T-cell (primary cell): Measurements from ENCODE around the gene LARP6. TPM values are rescaled to one million over a fixed set of nuclear protein-coding genes. Genes with fewer than 3 reads are reported as not detected.

Source experiments
- ATAC-seq, 4 experiments: fragments of 200-7000 bp in 3 of 4; fragments of 150-1000 bp in 1 of 4; cut with Tn5 transposase; replicated peaks in 1 of 4; 1 replicate in 3 of 4; 2 replicates in 1 of 4; pipeline ENCODE4 v1.10.0; 2021; ENCODE audit warnings: moderate library complexity in 3 of 4, mild to moderate bottlenecking in 2 of 4, moderate number of reproducible peaks in 1 of 4
- CTCF ChIA-PET, 2 donors: fragments of 300-600 bp; sonication (Branson Sonifier 250); formaldehyde crosslinking; loops; one replicate each; lab custom pipeline; 2022; ENCODE audit warnings: antibody characterized with exemption in 2 of 2; lab: Charles Lee
- POLR2A ChIA-PET, 2 donors: fragments of 300-600 bp; sonication (Branson Sonifier 250); formaldehyde crosslinking; loops; one replicate each; lab custom pipeline; 2022; ENCODE audit warnings: antibody characterized with exemption in 2 of 2; lab: Charles Lee
- DNase-seq, 35 experiments: peaks; one replicate each; pipeline versions ENCODE4 v3.0.0 to v3.0.0-alpha.2; 2013 to 2023
- H3K27ac ChIP-seq: one replicate; pipeline ENCODE4 v1.5.1; 2013; ENCODE audit warnings: low read length
- H3K27me3 ChIP-seq, 2 experiments: replicated peaks in 1 of 2; 1 replicate in 1 of 2; 2 replicates in 1 of 2; pipeline versions ENCODE4 v1.6.1 to v1.7.0; 2013; ENCODE audit warnings: low read length in 1 of 2, mixed read lengths in 1 of 2; ENCODE audit not compliant: control insufficient read depth in 2 of 2, insufficient read depth in 2 of 2; ENCODE audit errors: extremely low read depth in 1 of 2
- H3K36me3 ChIP-seq, 2 donors: 1 replicate in 1 of 2; 2 replicates in 1 of 2; pipeline versions ENCODE4 v1.6.1 to v1.7.0; 2013; ENCODE audit warnings: low read length in 1 of 2; ENCODE audit not compliant: control insufficient read depth in 2 of 2, insufficient read depth in 1 of 2; ENCODE audit errors: extremely low read depth in 1 of 2
- H3K4me1 ChIP-seq, 2 experiments: 1 replicate in 1 of 2; 2 replicates in 1 of 2; pipeline versions ENCODE4 v1.6.1 to v1.7.0; 2013; ENCODE audit warnings: low read length in 2 of 2, mixed read lengths in 1 of 2; ENCODE audit not compliant: insufficient read depth in 2 of 2, control insufficient read depth in 1 of 2; ENCODE audit errors: extremely low read depth in 1 of 2
- H3K4me3 ChIP-seq, 2 donors: 1 replicate in 1 of 2; 2 replicates in 1 of 2; pipeline versions ENCODE4 v1.5.1 to v1.7.0; 2013; ENCODE audit warnings: mild to moderate bottlenecking in 2 of 2, low read length in 1 of 2, moderate library complexity in 1 of 2; ENCODE audit not compliant: control insufficient read depth in 1 of 2; ENCODE audit errors: extremely low read depth in 1 of 2
- H3K9me3 ChIP-seq: 2 replicates; pipeline ENCODE4 v1.7.0; 2013
- H3K27ac Mint-ChIP-seq, 2 donors: one replicate each; pipeline ENCODE4 v1.8.0; 2020 to 2021; ENCODE audit warnings: mild to moderate bottlenecking in 2 of 2, mixed read lengths in 2 of 2
- H3K27me3 Mint-ChIP-seq, 2 donors: one replicate each; pipeline ENCODE4 v1.8.0; 2021 to 2022; ENCODE audit warnings: mixed read lengths in 2 of 2
- H3K36me3 Mint-ChIP-seq: one replicate; pipeline ENCODE4 v1.8.0; 2021; ENCODE audit warnings: mixed read lengths
- H3K4me1 Mint-ChIP-seq, 3 donors: one replicate each; pipeline ENCODE4 v1.8.0; 2020 to 2022; ENCODE audit warnings: mixed read lengths in 3 of 3, mild to moderate bottlenecking in 1 of 3
- H3K4me3 Mint-ChIP-seq, 3 donors: one replicate each; pipeline ENCODE4 v1.8.0; 2020 to 2022; ENCODE audit warnings: mild to moderate bottlenecking in 3 of 3, mixed read lengths in 3 of 3, moderate library complexity in 3 of 3
- H3K9me3 Mint-ChIP-seq, 3 donors: one replicate each; pipeline ENCODE4 v1.8.0; 2020 to 2022; ENCODE audit warnings: mixed read lengths in 3 of 3
- WGBS: methylation state at CpG from one replicate; pipeline ENCODE4 v1.1.5; 2013; ENCODE audit warnings: missing lambda C conversion rate; ENCODE audit not compliant: insufficient coverage; 5-methylcytosine and 5-hydroxymethylcytosine counted together
- total RNA-seq, 35 experiments: library from RNA in 6 of 35; stranded (reverse) in 6 of 35; fragments of 120-200 nt in 1 of 35; gene quantifications; one replicate each; pipeline versions ENCODE4 v1.2.1 to v1.2.4 and lab custom pipeline; 2013 to 2026

LARP6 gene
- under 1 TPM in 2 of 5 donors, not detected in 3; 0.41 to 0.49 TPM for total RNA-seq
- total RNA-seq (2013), result 0.04 TPM
- 0 to 0.36 (median 0.11) reads per million in 29 experiments for total RNA-seq (lab: John Stamatoyannopoulos, UW)

DNA sequence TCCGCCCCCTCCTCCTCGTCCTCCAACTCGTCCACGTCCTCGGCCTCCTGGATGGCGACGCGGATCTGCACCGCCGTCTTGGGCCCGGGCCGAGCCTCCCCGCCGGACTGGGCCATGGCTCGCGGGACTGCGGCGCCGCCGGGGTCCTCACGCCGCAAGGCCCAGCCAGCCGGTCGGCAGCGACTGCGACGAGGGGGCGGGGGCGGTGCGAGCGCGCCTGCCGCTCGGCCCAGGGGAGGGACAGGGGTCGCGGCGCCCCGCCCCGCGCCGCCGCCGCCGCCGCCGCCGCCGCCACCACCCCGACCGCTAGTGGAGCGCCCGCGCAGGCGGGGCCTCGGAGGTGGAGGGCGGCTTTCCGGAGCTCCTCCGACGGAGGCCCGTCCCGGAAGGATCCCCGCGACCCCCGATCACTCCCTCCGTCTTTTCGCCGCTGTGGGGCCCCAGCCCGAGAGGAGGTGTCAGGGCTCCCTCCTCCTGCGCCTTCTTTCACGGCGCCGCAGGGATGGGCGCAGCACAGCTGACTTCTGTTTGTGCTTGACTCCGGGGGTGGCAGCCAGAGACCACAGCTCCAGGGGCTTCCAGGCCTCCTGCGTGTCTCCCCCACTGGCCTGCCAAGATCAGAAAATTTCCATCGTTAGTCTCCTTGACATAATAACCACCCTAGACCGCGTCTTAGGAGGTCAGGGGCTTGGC is at the start of gene LARP6:
Gene LARP6, minus strand, starts transcription at position 185 of the 693 bp plus-strand sequence. Its CDS starts 69 bp downstream, at position 116.
- Histone ChIP-seq H3K27ac (no peak within 1 kb of the TSS), H3K36me3 (no peaks in the 10 kb centered on the region), H3K9me3 (no peaks in the 10 kb centered on the region), H3K4me3 (peak within 1 kb of the TSS in 1 of 2 donors; percentile 42), H3K4me1 (peaks cover 0 to 10% of the 10 kb centered on the region in 2 experiments), H3K27me3 (peaks cover 12 to 46% of the 10 kb centered on the region in 2 experiments)
- H3K4me3 Mint-ChIP-seq, result peak within 1 kb of the TSS; percentile 70 to 87 (median 74)
- WGBS, result 3% methylated on average over 77 of the region's 78 CpGs
- no peaks in the 10 kb centered on the region for H3K9me3 Mint-ChIP-seq
- peak in 11 of 35 experiments; percentile 1 to 23 (median 14) for DNase-seq
- peaks cover 7 to 10% (median 8%) of the 10 kb centered on the region in 3 donors for H3K4me1 Mint-ChIP-seq
- ATAC-seq, result peak; percentile 56 to 82 (median 74)
- H3K36me3 Mint-ChIP-seq, result no peaks in the 10 kb centered on the region
- H3K27ac Mint-ChIP-seq, result no peak within 1 kb of the TSS
- peaks cover 56 to 71% of the 10 kb centered on the region in 2 donors for H3K27me3 Mint-ChIP-seq
- ChIA-PET POLR2A (no interaction called here), CTCF (no interaction called here)

GRCh38 chr15:70902107-70902506 is 48.1 kb upstream of the LARP6 start:
- ChIA-PET POLR2A (no interaction called here), CTCF (no interaction called here)
- peaks cover 22 to 26% of the 10 kb centered on the region in 2 donors for H3K27me3 Mint-ChIP-seq
- no peaks in the 10 kb centered on the region for H3K9me3 ChIP-seq
- no peak overlapping the region for H3K4me3 ChIP-seq
- H3K4me1 Mint-ChIP-seq, result no peaks in the 10 kb centered on the region
- H3K4me3 Mint-ChIP-seq, result no peak overlapping the region
- no peaks in the 10 kb centered on the region for H3K36me3 Mint-ChIP-seq
- H3K9me3 Mint-ChIP-seq, result peaks cover 0 to 4% (median 3%) of the 10 kb centered on the region in 3 donors
- no peaks in the 10 kb centered on the region for H3K36me3 ChIP-seq
- H3K27ac ChIP-seq, result no peak overlapping the region
- no peak for DNase-seq
- H3K27ac Mint-ChIP-seq, result no peak overlapping the region
- no peaks in the 10 kb centered on the region for H3K4me1 ChIP-seq
- peaks cover 0 to 4% of the 10 kb centered on the region in 2 experiments for H3K27me3 ChIP-seq
- no peak for ATAC-seq
- WGBS, result 100% methylated on average over 1 of the region's 1 CpG

GRCh38 chr15:70892912-70893560 is 39.1 kb upstream of the LARP6 start:
- Mint-ChIP-seq H3K4me3 (peak overlapping the region; percentile 75 to 82 (median 78)), H3K4me1 (peaks cover 10 to 14% (median 13%) of the 10 kb centered on the region in 3 donors), H3K36me3 (no peaks in the 10 kb centered on the region), H3K27ac (no peak overlapping the region), H3K9me3 (peaks cover 0 to 6% (median 0%) of the 10 kb centered on the region in 3 donors), H3K27me3 (peaks cover 48 to 59% of the 10 kb centered on the region in 2 donors)
- Histone ChIP-seq H3K4me1 (peaks cover 8 to 17% of the 10 kb centered on the region in 2 experiments), H3K27ac (no peak overlapping the region), H3K9me3 (no peaks in the 10 kb centered on the region), H3K4me3 (peak overlapping the region; percentile 53), H3K27me3 (peaks cover 0 to 20% of the 10 kb centered on the region in 2 experiments), H3K36me3 (no peaks in the 10 kb centered on the region)
- DNase-seq, result no peak
- POLR2A ChIA-PET, result interaction anchor here in 1 of 2 donors (0.6 kb wide), 1 partner anchor 10 kb away, joined by 3 read pairs; no protein-coding TSS in a partner anchor
- WGBS, result 0% methylated on average over 3 of the region's 10 CpGs
- CTCF ChIA-PET, result no interaction called here
- no peak for ATAC-seq

GRCh38 chr15:70892002-70892911 is 38.3 kb upstream of the LARP6 start, which contains the start of the genes LRRC49 and THAP10:
TSS of gene LRRC49 (plus strand) at chr15:70892826. CDS start at chr15:70892895, 69 bp downstream.
TSS of gene THAP10 (minus strand) at chr15:70892433. CDS start at chr15:70892272, 161 bp downstream.
- peaks cover 0 to 7% (median 0%) of the 10 kb centered on the region in 3 donors for H3K9me3 Mint-ChIP-seq
- ChIA-PET POLR2A (no interaction called here), CTCF (no interaction called here)
- peaks cover 0 to 20% of the 10 kb centered on the region in 2 experiments for H3K27me3 ChIP-seq
- peak in 2 of 4 experiments; percentile 13 to 35 for ATAC-seq
- DNase-seq, result peak in 10 of 35 experiments; percentile 1 to 52 (median 6)
- H3K27ac Mint-ChIP-seq, result no peak within 1 kb of the TSS
- H3K27ac ChIP-seq, result peak within 1 kb of the TSS; percentile 32
- H3K36me3 Mint-ChIP-seq, result no peaks in the 10 kb centered on the region
- H3K9me3 ChIP-seq, result no peaks in the 10 kb centered on the region
- peaks cover 8 to 17% of the 10 kb centered on the region in 2 experiments for H3K4me1 ChIP-seq
- H3K4me3 Mint-ChIP-seq, result peak within 1 kb of the TSS; percentile 75 to 82 (median 78)
- H3K4me1 Mint-ChIP-seq, result peaks cover 10 to 14% (median 13%) of the 10 kb centered on the region in 3 donors
- no peaks in the 10 kb centered on the region for H3K36me3 ChIP-seq
- H3K27me3 Mint-ChIP-seq, result peaks cover 49 to 55% of the 10 kb centered on the region in 2 donors
- 4% methylated on average over 44 of the region's 61 CpGs for WGBS
- H3K4me3 ChIP-seq, result peak within 1 kb of the TSS; percentile 53

- Histone ChIP-seq H3K9me3 (no peaks in the 10 kb centered on the region), H3K4me3 (no peak overlapping the region), H3K27me3 (peaks cover 0 to 8% of the 10 kb centered on the region in 2 experiments), H3K27ac (no peak overlapping the region), H3K4me1 (peaks cover 0 to 3% of the 10 kb centered on the region in 2 experiments), H3K36me3 (no peaks in the 10 kb centered on the region)
- Mint-ChIP-seq H3K9me3 (no peaks in the 10 kb centered on the region), H3K4me3 (no peak overlapping the region), H3K27me3 (peaks cover 30 to 48% of the 10 kb centered on the region in 2 donors), H3K27ac (no peak overlapping the region), H3K4me1 (no peaks in the 10 kb centered on the region), H3K36me3 (no peaks in the 10 kb centered on the region)
- WGBS, result no CpG with 5 or more reads among the region's 2 CpGs
- no peak for ATAC-seq
- POLR2A ChIA-PET, result no interaction called here
- CTCF ChIA-PET, result no interaction called here
- no peak for DNase-seq
Observed at GRCh38 chr15:70882361-70882760, 28.4 kb upstream of the LARP6 start.
